SW480 (cell line): ENCODE results near the gene FRMD6.

Experiments used
- DNase-seq: peaks from one replicate; pipeline ENCODE4 v3.0.0-alpha.2; 2016; ENCODE audit warnings: low spot score

The FRMD6 gene

DNA sequence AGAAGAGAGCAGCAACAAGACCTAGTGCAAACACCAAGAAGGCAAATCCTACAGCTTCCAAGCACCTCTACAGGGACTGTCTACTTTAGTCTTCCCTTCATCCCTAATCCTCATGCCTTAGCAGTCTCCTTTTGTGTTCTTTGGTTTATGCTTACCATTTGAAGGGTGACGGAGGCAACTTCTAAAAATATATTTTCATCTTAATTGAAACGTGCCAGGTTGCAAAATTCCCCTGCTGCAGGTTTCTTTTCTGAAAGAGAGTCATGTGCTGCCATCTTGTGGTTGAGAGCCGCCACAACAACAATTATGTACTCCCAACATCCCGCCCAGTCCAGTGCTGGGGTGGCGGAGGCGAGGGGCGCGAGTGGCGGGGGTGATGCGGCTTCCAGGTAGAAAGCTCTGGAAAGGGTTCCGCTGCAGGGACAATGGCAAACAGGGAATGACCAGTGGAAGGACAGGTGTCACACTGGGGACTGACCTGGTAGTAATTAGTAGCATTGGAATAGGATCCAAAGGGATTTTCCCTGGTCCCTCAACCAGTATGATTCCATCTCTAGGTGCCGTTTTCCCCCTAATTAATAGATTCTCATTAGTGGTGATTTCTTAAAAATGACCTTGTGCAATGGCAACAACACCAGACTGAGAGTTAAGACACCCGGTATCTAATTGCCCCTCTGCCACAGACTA, 128.4 kb downstream of the FRMD6 start:
- peak; percentile 40 for DNase-seq
